GM12891 (cell line): ENCODE data around the gene PNLDC1.
A peak's percentile ranks its signal among the peaks of the same experiment; 100 is the strongest.

Source experiments
- DNase-seq: peaks from one replicate; pipeline ENCODE4 v3.0.0; 2011; ENCODE audit warnings: low spot score; ENCODE audit not compliant: insufficient read length
- FAIRE-seq: peaks from 2 replicates; lab custom pipeline; 2011; peaks lifted over from hg19 to GRCh38; lab: Jason Lieb, UNC
- PAX5 ChIP-seq: IDR thresholded peaks from 2 replicates; pipeline ENCODE4 v1.6.1; 2011; ENCODE audit warnings: low read length, moderate library complexity, mild to moderate bottlenecking; ENCODE audit not compliant: insufficient read depth, severe bottlenecking
- POLR2A ChIP-seq: IDR thresholded peaks from 2 replicates; pipeline ENCODE4 v1.6.1; 2011; ENCODE audit warnings: low read depth, low read length, control low read depth
- POLR2AphosphoS5 ChIP-seq: IDR thresholded peaks from 2 replicates; pipeline ENCODE4 v1.6.1; 2011; ENCODE audit warnings: low read depth, low read length, control low read depth
- POU2F2 ChIP-seq: IDR thresholded peaks from 2 replicates; pipeline ENCODE4 v1.6.1; 2011; ENCODE audit warnings: low read depth, mild to moderate bottlenecking, control low read depth, low read length, moderate library complexity
- SPI1 ChIP-seq: IDR thresholded peaks from 2 replicates; pipeline ENCODE4 v1.6.1; 2011; ENCODE audit warnings: low read depth, low read length, control low read depth
- TAF1 ChIP-seq: IDR thresholded peaks from 2 replicates; pipeline ENCODE4 v1.6.1; 2011; ENCODE audit warnings: low read depth, low read length, control low read depth

Gene PNLDC1

DNA sequence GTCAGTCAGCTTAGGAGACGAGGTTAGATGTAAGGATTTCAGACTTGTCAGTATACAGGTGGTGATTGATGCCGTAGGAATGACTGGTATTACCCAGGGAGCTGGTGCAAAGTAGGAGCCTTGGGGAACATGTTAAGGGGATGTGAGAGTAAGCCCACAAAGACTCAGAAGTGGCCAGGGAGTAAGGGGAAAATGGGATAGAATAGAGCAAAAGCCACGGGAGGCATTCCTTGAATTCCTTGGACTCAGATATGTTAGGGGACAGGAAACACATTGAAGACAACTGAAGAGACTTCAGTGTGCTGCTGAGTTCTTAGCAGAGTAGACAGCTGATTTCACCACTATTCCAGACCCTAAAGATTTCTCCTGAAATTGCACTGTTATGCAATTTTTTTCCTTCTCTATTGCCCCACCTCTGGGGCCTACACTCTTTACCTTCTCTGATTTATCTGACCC is 39.4 kb upstream of the PNLDC1 start:
- TF ChIP-seq POLR2A (0 out of 2 replicates have a peak, but pooled peaks have one; percentile 23), PAX5 (no peak)
- no peak for DNase-seq
- no peak for FAIRE-seq

DNA sequence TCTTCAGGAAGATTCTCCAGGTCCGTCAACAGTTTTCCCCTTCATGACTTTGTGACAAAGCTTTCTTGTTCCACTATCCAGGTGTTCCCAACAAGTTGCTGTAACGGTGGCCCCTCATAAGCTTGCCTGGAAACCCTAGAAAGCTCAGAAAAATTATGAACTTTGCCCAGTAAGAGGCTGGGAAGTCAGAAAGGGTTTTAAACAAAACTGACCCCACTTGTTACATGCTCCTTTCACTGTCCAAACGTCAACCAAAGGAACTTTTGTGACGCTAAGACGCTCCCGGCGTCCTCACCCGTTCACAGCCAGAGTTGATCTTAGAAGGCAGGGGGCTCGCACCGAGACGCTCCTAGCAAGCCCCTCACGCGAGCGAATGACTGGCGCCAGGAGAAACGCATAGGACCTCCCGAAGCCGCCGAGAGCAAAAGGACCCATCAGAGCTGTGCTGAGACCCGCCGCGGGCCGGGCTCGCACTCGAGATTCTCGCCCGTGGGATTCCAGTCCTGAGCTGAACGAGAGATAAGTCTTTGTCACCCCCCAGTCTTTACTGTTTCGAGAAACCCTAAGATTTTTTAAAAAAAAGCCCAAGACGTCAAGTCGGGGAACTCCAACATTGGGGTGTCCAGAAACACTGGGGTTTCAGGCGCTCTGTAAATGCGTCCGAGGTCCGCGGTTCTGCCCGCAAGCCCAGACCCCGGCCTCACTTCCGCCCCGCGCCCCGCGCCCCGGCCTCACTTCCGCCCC is 38.8 kb upstream of the PNLDC1 start:
- DNase-seq (peak; percentile 8), FAIRE-seq (no peak)
- TF ChIP-seq POLR2A (no peak), SPI1 (0 out of 2 replicates have a peak, but pooled peaks have one; percentile 13), POLR2AphosphoS5 (no peak)

DNA sequence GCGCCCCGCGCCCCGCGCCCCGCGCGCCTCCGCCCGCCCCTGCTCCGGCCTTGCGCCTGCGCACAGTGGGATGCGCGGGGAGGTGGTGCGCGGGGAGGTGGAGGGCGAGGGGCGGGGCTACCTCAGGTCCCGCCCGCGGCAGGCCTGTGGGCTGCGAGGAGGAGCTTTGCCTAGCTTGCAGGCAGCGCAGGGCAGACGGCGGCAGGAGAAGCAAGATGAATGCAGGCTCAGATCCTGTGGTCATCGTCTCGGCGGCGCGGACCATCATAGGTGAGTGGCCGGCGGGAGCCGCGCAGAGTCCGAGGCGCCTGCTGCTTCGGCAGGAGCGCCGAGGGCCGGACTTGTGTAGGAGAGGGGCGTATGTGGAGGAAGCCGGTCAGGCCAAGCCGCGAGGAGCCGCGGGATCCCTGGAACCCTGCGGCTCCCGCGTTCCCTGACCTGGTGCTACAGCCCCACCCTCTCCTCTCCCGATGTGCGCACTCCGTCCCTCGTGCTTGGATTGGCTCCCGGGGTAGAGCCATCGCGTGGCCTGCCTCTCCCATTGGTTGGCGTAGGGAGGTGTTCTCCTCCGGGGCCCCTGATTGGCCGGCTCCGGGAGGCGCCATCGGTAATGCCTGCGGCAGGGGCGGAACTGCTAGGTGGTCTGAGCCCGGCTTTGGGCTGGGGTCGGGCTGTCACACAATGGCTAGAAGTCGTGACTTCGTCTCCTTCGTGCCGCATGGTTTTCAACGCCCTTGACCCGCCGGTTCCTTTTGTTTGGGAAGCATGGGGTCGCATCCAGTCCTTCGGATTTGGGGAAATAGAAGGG is 38.0 kb upstream of the PNLDC1 start, which contains the start of gene ACAT2:
ACAT2 (plus strand) TSS at position 173 of the 808 bp plus-strand sequence; CDS start at position 216, 43 bp downstream.
- peak; percentile 96 for DNase-seq
- peak; percentile 99 for FAIRE-seq
- TF ChIP-seq PAX5: no peak
- TF ChIP-seq POLR2AphosphoS5: peak; percentile 57; the same call in 1 of the 2 replicates
- peak; percentile 14; the same call in 1 of the 2 replicates for TF ChIP-seq TAF1
- TF ChIP-seq POU2F2: no peak; the same call in 1 of the 2 replicates
- peak; percentile 76; the same call in 1 of the 2 replicates for TF ChIP-seq POLR2A
- TF ChIP-seq SPI1: peak; percentile 49

DNA sequence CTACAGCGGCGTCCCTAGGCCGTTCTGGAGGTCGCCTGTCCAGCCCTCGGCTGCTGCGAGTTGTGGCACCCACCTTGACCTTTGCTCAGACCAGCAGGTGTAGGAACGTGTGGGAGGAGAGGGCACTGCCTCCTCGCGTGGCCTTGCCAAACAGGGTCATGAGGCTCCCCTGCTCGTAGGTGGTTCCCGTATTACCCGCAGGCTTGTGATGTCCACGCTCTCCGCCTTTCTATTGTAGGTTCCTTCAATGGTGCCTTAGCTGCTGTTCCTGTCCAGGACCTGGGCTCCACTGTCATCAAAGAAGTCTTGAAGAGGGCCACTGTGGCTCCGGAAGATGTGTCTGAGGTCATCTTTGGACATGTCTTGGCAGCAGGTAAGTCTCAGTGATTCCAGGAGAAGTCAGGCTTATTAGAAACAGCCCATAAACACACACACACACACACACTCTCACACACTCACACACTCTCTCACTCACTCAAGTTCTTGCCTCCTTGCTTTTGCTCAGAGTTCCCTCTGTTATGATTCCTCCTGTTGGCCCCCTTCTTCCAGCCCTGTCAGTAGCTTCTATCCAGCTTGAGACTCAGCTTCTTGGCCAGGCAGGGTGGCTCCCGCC is 37.3 kb upstream of the PNLDC1 start:
- TF ChIP-seq POLR2A: no peak
- TF ChIP-seq POU2F2: 0 out of 2 replicates have a peak, but pooled peaks have one; percentile 29
- TF ChIP-seq TAF1: 0 out of 2 replicates have a peak, but pooled peaks have one; percentile 9
- peak; percentile 25 for DNase-seq
- FAIRE-seq: no peak

DNA sequence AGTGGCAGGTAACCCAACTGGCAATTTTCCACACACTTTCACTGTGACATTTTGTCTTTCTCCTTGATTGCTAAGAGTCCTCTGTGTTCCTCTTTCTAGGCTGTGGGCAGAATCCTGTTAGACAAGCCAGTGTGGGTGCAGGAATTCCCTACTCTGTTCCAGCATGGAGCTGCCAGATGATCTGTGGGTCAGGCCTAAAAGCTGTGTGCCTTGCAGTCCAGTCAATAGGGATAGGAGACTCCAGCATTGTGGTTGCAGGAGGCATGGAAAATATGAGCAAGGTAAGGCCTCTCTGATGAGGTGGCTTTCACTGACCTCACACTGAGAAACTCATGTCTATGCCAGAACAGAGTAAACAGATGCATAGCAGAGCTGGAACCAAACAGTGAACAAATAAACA is 33.2 kb upstream of the PNLDC1 start:
- DNase-seq: no peak
- TF ChIP-seq SPI1 (no peak), POU2F2 (no peak), PAX5 (no peak), TAF1 (no peak), POLR2A (no peak), POLR2AphosphoS5 (no peak)

DNA sequence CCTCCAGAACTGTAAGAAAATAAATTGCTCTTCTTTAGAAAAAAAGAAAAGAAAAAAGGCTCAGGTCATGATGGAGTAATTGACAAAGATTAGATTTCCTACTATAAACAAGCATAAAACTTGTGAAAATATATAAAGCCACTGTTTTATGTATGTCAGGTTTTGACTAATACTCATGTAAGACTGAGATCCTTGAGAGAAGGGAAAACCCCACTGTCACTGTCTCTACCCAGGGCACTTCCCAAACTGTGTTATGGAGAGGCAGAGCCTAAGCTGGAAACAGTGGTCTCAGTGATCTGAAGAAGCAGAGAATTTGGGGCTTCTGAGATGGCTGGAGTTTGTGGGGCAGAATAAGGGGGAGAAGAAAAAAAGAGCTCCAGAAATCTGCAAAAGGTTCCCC is 30.6 kb upstream of the PNLDC1 start:
- no peak for TF ChIP-seq POU2F2
- TF ChIP-seq PAX5: no peak
- no peak for TF ChIP-seq POLR2AphosphoS5
- TF ChIP-seq SPI1: no peak
- no peak for TF ChIP-seq TAF1
- TF ChIP-seq POLR2A: no peak
- DNase-seq (no peak), FAIRE-seq (no peak)

More for the DNA sequence above, 33.2 kb upstream of the PNLDC1 start:
- no peak for FAIRE-seq

DNA sequence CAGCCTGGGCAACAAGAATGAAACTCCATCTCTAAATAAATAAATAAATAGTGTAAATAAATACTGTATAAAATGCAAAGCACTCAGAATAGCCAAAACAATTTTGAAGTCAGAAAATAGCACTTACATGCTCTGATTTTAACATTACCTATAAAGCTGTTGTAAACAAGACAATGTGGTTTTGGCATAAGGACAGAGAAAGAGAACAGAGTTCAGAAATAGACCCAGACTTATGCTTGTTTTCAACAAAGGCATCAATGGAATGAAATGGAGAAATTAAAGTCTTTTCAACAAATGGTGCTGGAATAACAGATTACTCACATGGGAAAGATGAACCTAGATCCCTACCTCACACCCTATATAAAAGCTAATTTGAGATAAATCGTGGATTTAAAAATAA is 27.9 kb upstream of the PNLDC1 start:
- FAIRE-seq (no peak), DNase-seq (no peak)
- TF ChIP-seq POU2F2: no peak
- TF ChIP-seq SPI1: no peak
- no peak for TF ChIP-seq PAX5
- TF ChIP-seq TAF1: no peak
- no peak for TF ChIP-seq POLR2AphosphoS5
- TF ChIP-seq POLR2A: no peak

DNA sequence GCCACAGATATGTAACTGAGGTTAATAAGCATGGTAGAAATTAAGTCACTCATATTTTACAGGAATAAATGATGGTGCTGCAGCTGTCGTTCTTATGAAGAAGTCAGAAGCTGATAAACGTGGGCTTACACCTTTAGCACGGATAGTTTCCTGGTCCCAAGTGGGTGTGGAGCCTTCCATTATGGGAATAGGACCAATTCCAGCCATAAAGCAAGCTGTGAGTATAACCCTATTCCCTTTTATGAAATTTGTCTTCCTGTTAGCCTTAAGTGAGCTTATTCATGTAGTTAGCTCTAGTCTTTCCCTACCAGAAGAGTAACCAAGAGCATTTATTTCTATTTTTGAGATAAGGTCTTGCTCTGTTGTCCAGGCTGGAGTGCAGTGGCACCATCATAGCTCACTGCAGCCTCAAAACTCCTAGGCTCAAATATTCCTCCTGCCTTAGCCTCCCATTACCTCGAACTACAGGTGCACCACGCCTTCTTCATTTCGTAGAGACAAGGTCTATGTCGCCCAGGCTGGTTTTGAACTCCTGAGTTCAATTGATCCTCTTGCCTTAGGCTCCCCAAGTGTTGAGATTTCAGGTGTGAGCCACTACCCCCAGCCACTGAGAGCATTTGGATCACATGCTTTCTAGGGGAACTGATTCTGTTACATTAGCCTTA is 22.7 kb upstream of the PNLDC1 start:
- no peak for TF ChIP-seq SPI1
- TF ChIP-seq POLR2AphosphoS5: peak; percentile 54; the same call in 1 of the 2 replicates
- TF ChIP-seq POLR2A: peak; percentile 65; the same call in 1 of the 2 replicates
- TF ChIP-seq TAF1: no peak
- no peak for TF ChIP-seq PAX5
- TF ChIP-seq POU2F2: no peak
- DNase-seq (no peak), FAIRE-seq (no peak)

DNA sequence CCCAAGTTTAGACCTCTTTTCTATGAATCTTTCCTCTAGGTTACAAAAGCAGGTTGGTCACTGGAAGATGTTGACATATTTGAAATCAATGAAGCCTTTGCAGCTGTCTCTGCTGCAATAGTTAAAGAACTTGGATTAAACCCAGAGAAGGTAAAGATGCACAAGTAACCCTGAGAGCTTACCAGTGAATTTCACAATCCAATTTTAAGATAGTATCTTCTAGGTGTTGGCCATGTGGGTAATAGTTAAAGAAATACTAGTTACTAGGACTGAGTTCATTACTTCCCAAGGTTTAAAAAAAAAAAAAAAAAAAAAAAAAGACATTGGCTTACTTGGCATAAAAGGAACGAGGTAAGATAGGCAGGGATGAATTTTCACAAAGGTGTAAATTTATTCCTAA is 21.9 kb upstream of the PNLDC1 start:
- TF ChIP-seq POLR2AphosphoS5: no peak; the same call in 1 of the 2 replicates
- TF ChIP-seq TAF1: no peak
- no peak for TF ChIP-seq SPI1
- TF ChIP-seq PAX5: no peak
- TF ChIP-seq POU2F2: no peak
- no peak for TF ChIP-seq POLR2A
- FAIRE-seq (no peak), DNase-seq (no peak)
